ENCODE measurements around the gene RALY.

GRCh38 chr20:34114809-34115208 is 121.1 kb downstream of the RALY start:
- TF ChIP-seq CTCF (IDR thresholded peaks at IDR 0.05; ENCODE audit: low read depth, low read length, poor library complexity, severe bottlenecking) (no peak), EZH2phosphoT487 (IDR thresholded peaks at IDR 0.05; ENCODE audit: borderline replicate concordance, low read length) (no peak)

Measured in DOHH2 (cell line).